HuH-7.5 (cell line): ENCODE measurements around the gene SBNO1.
"Not testable (repeated sequence)": the region's sequence is repeated elsewhere in the genome, so short reads cannot be mapped to it uniquely, and the experiment has no call there.

Experiments used
- DNase-seq: peaks from one replicate; pipeline ENCODE4 v3.0.0; 2011; ENCODE audit warnings: low spot score

Gene SBNO1

DNA sequence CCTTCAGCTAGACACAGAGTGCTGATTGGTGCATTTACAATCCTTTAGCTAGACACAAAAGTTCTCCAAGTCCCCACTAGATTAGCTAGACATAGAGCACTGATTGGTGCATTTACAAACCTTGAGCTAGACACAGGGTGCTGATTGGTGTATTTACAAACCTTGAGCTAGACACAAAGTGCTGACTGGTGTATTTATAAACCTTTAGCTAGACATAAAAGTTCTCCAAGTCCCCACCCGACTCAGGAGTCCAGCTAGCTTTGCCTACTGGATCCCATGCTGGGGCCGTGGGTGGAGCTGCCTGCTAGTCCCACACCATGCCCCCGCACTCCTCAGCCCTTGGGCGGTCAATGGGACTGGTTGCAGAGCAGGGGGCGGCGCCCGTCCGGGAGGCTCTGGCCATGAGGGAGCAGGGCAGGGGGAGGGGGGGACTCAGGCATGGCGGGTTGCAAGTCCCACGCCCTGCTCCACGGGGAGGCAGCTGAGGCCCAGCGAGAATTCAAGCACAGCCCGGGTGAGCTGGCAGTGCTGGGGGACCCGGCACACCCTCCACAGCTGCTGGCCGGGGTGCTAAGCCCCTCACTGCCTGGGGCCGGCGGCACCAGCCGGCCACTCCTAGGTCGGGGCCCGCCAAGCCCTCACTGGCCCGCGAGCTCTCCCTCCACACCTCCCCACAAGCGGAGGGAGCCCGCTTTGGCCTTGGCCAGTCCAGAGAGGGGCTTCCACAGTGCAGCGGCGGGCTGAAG lies 115.5 kb downstream of the SBNO1 start:
- DNase-seq, result not testable (repeated sequence)

DNA sequence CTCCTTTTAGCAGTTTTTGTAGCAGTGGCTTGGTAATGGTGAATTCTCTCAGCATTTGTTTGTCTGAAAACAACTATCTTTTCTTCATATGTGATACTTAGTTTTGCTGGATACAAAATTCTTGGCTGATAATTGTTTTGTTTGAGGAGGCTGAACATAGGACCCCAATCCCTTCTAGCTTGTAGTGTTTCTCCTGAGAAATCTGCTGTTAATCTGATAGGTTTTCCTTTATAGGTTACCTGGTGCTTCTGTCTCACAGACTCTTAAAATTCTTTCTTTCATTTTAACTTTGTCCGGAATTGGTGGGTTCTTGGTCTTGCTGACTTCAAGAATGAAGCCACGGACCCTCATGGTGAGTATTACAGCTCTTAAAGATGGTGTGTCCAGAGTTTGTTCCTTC lies 116.5 kb downstream of the SBNO1 start:
- DNase-seq, result not testable (repeated sequence)

DNA sequence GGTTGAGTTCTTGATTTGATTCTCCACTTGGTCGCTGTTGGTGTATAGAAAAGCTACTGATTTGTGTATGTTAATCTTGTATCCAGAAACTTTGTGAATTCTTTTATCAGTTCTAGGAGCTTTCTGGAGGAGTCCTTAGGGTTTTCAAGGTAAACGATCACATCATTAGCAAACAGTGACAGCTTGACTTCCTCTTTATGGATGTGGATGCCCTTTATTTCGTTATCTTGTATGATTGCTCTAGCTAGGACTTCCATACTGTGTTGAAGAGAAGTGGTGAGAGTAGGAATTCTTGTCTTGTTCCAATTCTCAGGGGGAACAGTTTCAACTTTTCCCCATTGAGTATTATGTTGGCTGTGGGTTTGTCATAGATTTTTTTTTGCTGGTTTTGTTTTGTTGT lies 119.0 kb downstream of the SBNO1 start:
- DNase-seq, result no peak

DNA sequence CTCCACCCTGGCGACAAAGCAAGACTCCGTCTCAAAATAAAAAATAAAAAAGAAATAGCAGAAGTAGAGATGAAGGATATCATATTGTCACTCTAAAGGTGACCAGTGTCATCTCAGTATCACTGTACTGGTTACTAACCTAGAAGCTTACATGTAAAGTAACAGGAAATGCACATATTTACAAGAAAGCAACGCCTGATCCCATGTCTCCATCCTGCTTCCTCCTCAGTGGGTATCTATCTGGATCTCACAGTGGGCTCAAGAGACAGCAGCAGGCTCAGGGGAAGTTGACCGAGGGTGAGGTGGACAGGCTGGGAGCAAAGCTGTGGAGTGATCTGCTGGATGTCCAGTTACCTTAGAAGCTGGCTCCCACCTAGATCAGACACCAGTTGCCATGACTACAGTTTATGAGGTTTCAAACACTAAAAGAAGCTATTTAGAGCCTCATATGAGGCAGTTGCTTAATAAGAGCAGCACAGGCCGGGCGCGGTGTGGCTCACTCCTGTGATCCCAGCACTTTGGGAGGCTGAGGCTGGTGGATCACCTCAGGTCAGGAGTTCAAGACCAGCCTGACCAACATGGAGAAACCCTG lies 120.9 kb downstream of the SBNO1 start:
- no peak for DNase-seq

DNA sequence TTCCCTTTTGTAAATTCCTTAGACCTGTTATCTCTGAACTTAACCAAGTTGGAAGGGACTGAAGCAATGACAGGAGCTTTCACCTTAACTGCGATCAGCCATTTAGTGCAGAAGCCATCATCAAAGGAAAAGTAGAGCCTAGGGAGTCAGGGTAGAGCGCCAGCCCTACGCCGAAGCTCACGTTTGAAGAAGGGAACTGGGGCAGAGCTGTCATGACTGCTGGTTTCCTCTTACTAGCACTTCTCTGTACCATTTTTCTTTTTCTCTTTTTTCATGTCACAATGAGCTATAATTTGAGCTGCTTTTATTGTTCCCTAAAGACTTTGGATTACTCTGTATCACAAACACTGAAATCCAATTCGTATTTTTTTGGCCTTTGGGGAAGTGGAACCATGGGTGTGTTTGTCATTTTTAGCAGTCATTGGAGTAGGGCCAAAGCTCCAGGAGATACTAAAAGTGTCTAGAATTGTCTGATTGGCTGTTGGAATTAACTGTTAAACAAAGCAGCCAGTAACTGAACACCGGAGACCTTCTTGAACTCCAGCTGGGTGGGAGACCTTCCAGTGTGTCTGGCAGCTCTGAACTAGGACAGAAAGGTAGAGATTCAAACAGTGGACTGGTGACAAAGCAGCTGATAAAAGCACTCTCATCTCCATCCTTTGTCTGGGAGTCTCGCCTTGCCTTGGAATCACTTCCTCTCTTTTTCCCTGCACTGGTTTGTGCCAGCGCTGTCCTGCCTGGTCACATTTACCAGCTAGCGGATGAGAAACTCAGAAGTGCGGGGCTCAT lies 122.3 kb downstream of the SBNO1 start:
- no peak for DNase-seq
